WTC11 (cell line): Measurements from ENCODE around the gene SH3RF2. TPM values are rescaled to one million over a fixed set of nuclear protein-coding genes. Genes with fewer than 3 reads are reported as not detected.

ENCODE experiments used
- ATAC-seq: fragments of 200-7000 bp; cut with Tn5 transposase; 2 replicates; pipeline ENCODE4 v1.10.0; 2021; ENCODE audit warnings: mild to moderate bottlenecking, moderate library complexity
- CTCF ChIA-PET: fragments of 300-600 bp; sonication (Branson Sonifier 250); formaldehyde crosslinking; loops from one replicate; lab custom pipeline; 2021; ENCODE audit warnings: antibody characterized with exemption; lab: Charles Lee
- POLR2A ChIA-PET: fragments of 350-600 bp; sonication (Branson Sonifier 250); formaldehyde crosslinking; loops from one replicate; lab custom pipeline; 2021; ENCODE audit warnings: antibody characterized with exemption; lab: Charles Lee
- DNase-seq: peaks from one replicate; pipeline ENCODE4 v3.0.0; 2021; ENCODE audit warnings: low spot score
- H3K27ac Mint-ChIP-seq: 2 replicates; pipeline ENCODE4 v1.8.0; 2021; ENCODE audit warnings: mixed read lengths
- H3K27me3 Mint-ChIP-seq: 2 replicates; pipeline ENCODE4 v1.8.0; 2021; ENCODE audit warnings: low read depth, mild to moderate bottlenecking, moderate library complexity, mixed read lengths
- H3K36me3 Mint-ChIP-seq: 2 replicates; pipeline ENCODE4 v1.8.0; 2021; ENCODE audit warnings: mixed read lengths
- H3K4me1 Mint-ChIP-seq: 2 replicates; pipeline ENCODE4 v1.8.0; 2022; ENCODE audit warnings: mixed read lengths
- H3K4me3 Mint-ChIP-seq: 2 replicates; pipeline ENCODE4 v1.8.0; 2021; ENCODE audit warnings: mild to moderate bottlenecking, moderate library complexity, mixed read lengths
- H3K9me3 Mint-ChIP-seq: 2 replicates; pipeline ENCODE4 v1.8.0; 2021; ENCODE audit warnings: mixed read lengths
- ATF2 ChIP-seq: sonication (generic); formaldehyde crosslinking; IDR thresholded peaks from 2 replicates; pipeline ENCODE4 v1.8.1; 2022; ENCODE audit warnings: low read depth, missing genetic modification reagents, borderline replicate concordance
- CBFB ChIP-seq: sonication (generic); formaldehyde crosslinking; IDR thresholded peaks from 2 replicates; pipeline ENCODE4 v1.8.1; 2022; ENCODE audit warnings: mild to moderate bottlenecking, low read depth, missing genetic modification reagents
- HMGA2 ChIP-seq: fragments of 250-450 bp; sonication (Bioruptor Pico); IDR thresholded peaks from 2 replicates; pipeline ENCODE4 v1.4.0; 2021; ENCODE audit warnings: mild to moderate bottlenecking, moderate library complexity
- KAT7 ChIP-seq: sonication (generic); formaldehyde crosslinking; IDR thresholded peaks from 2 replicates; pipeline ENCODE4 v1.8.1; 2023; ENCODE audit warnings: missing genetic modification reagents, mild to moderate bottlenecking, borderline replicate concordance
- MAX ChIP-seq: sonication (generic); formaldehyde crosslinking; IDR thresholded peaks from 2 replicates; pipeline ENCODE4 v1.8.0; 2022; ENCODE audit warnings: mild to moderate bottlenecking, missing genetic modification reagents
- MYBL2 ChIP-seq: sonication (generic); formaldehyde crosslinking; IDR thresholded peaks from 2 replicates; pipeline ENCODE4 v1.8.1; 2023; ENCODE audit warnings: mild to moderate bottlenecking, moderate library complexity, missing genetic modification reagents
- NFYB ChIP-seq: sonication (generic); formaldehyde crosslinking; conservative IDR thresholded peaks from 2 replicates; pipeline ENCODE4 v1.8.0; 2022; ENCODE audit warnings: low read depth, missing genetic modification reagents
- PRDM15 ChIP-seq: sonication (generic); formaldehyde crosslinking; IDR thresholded peaks from 2 replicates; pipeline ENCODE4 v1.8.0; 2022; ENCODE audit warnings: missing genetic modification reagents
- PRRX2 ChIP-seq: fragments of 250-450 bp; sonication (Bioruptor Pico); IDR thresholded peaks from 2 replicates; pipeline ENCODE4 v1.8.0; 2021; ENCODE audit warnings: mild to moderate bottlenecking
- RELA ChIP-seq: sonication (generic); formaldehyde crosslinking; IDR thresholded peaks from 2 replicates; pipeline ENCODE4 v1.8.1; 2022; ENCODE audit warnings: missing genetic modification reagents, mild to moderate bottlenecking, borderline replicate concordance
- SOX15 ChIP-seq: fragments of 250-450 bp; sonication (Bioruptor Pico); IDR thresholded peaks from 2 replicates; pipeline ENCODE4 v1.9.0; 2021; ENCODE audit warnings: mild to moderate bottlenecking
- SP1 ChIP-seq: sonication (generic); formaldehyde crosslinking; conservative IDR thresholded peaks from 2 replicates; pipeline ENCODE4 v1.8.1; 2022; ENCODE audit warnings: missing genetic modification reagents
- STAT6 ChIP-seq: sonication (generic); formaldehyde crosslinking; conservative IDR thresholded peaks from 2 replicates; pipeline ENCODE4 v1.8.1; 2023; ENCODE audit warnings: mild to moderate bottlenecking, low read depth, missing genetic modification reagents, moderate library complexity
- TEAD1 ChIP-seq: sonication (generic); formaldehyde crosslinking; IDR thresholded peaks from 2 replicates; pipeline ENCODE4 v1.8.0; 2022; ENCODE audit warnings: mild to moderate bottlenecking, missing genetic modification reagents
- ZBTB21 ChIP-seq: sonication (generic); formaldehyde crosslinking; IDR thresholded peaks from 2 replicates; pipeline ENCODE4 v1.8.1; 2023; ENCODE audit warnings: mild to moderate bottlenecking, missing genetic modification reagents, borderline replicate concordance
- total RNA-seq: library from RNA; stranded (reverse); gene quantifications from 3 replicates; pipeline ENCODE4 v1.2.3, GENCODE V29; 2021
- TF ChIP-seq, protein P1 (sequence below): fragments of 250-450 bp; sonication (Bioruptor Pico); IDR thresholded peaks from 2 replicates; pipeline ENCODE4 v1.9.0; 2021; ENCODE audit warnings: mild to moderate bottlenecking
- TF ChIP-seq, protein P2 (sequence below): sonication (generic); formaldehyde crosslinking; IDR thresholded peaks from 2 replicates; pipeline ENCODE4 v1.8.1; 2023; ENCODE audit warnings: mild to moderate bottlenecking, moderate library complexity, missing genetic modification reagents
- TF ChIP-seq, protein P3 (sequence below): fragments of 200-600 bp; IDR thresholded peaks from 2 replicates; pipeline ENCODE4 v1.8.0; 2022; ENCODE audit warnings: antibody characterized with exemption

The SH3RF2 gene
- total RNA-seq, 1 experiment from 2014 or later = 0.83 TPM

DNA sequence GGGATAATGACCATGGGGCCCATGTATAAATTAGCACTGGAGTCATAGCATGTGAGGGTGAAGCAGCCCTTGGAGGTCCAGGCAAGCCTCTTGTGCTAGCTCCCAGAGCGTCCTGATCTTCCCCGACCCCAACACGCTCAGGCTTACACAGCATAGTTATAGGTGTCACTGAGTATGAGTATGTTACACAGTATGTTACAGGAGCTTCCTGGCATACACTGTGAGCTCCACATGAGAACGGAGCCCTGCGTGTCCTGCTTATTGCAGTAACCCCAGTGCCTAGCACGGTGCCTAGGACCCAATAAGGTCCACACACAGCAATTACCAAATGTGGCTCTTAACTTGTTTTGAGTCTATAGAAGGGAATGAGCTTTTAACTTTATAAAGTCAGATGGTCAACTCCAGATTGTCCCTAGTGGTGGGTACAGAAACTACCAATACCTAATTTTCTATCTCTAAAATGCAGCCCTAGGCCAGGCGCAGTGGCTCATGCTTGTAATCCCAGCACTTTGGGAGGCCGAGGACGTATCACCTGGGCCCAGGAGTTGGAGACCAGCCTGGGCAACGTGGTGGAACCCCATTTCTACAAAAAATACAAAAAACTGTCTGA is 104.9 kb downstream of the SH3RF2 start:
- CTCF ChIA-PET = interaction anchor here (0.6 to 2.1 kb wide), 37 partner anchors 9 to 361 kb away, joined by 3 to 29 read pairs (median 4); partner anchors contain the start of genes PLAC8L1 and PRELID2
- ATAC-seq (peak; percentile 90), DNase-seq (no peak)
- no peak overlapping the region for H3K4me3 Mint-ChIP-seq
- H3K4me1 Mint-ChIP-seq = peaks cover 6% of the 10 kb centered on the region
- no peaks in the 10 kb centered on the region for H3K27me3 Mint-ChIP-seq
- no peak for TF ChIP-seq PRRX2 (CRISPR knock-in tag)
- no peak for TF ChIP-seq NFYB (CRISPR knock-in tag)
- TF ChIP-seq, protein P1, sequence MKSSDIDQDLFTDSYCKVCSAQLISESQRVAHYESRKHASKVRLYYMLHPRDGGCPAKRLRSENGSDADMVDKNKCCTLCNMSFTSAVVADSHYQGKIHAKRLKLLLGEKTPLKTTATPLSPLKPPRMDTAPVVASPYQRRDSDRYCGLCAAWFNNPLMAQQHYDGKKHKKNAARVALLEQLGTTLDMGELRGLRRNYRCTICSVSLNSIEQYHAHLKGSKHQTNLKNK = no peak
- TF ChIP-seq SOX15 (CRISPR knock-in tag) = no peak
- TF ChIP-seq MAX (CRISPR knock-in tag) = no peak
- TF ChIP-seq, protein P2, sequence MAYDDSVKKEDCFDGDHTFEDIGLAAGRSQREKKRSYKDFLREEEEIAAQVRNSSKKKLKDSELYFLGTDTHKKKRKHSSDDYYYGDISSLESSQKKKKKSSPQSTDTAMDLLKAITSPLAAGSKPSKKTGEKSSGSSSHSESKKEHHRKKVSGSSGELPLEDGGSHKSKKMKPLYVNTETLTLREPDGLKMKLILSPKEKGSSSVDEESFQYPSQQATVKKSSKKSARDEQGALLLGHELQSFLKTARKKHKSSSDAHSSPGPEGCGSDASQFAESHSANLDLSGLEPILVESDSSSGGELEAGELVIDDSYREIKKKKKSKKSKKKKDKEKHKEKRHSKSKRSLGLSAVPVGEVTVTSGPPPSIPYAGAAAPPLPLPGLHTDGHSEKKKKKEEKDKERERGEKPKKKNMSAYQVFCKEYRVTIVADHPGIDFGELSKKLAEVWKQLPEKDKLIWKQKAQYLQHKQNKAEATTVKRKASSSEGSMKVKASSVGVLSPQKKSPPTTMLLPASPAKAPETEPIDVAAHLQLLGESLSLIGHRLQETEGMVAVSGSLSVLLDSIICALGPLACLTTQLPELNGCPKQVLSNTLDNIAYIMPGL (CRISPR knock-in tag) = no peak
- no peak for TF ChIP-seq MYBL2 (CRISPR knock-in tag)
- TF ChIP-seq SP1 (CRISPR knock-in tag) = no peak
- no peak for TF ChIP-seq TEAD1 (CRISPR knock-in tag)
- TF ChIP-seq, protein P3, sequence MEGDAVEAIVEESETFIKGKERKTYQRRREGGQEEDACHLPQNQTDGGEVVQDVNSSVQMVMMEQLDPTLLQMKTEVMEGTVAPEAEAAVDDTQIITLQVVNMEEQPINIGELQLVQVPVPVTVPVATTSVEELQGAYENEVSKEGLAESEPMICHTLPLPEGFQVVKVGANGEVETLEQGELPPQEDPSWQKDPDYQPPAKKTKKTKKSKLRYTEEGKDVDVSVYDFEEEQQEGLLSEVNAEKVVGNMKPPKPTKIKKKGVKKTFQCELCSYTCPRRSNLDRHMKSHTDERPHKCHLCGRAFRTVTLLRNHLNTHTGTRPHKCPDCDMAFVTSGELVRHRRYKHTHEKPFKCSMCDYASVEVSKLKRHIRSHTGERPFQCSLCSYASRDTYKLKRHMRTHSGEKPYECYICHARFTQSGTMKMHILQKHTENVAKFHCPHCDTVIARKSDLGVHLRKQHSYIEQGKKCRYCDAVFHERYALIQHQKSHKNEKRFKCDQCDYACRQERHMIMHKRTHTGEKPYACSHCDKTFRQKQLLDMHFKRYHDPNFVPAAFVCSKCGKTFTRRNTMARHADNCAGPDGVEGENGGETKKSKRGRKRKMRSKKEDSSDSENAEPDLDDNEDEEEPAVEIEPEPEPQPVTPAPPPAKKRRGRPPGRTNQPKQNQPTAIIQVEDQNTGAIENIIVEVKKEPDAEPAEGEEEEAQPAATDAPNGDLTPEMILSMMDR = no peak
- TF ChIP-seq STAT6 (CRISPR knock-in tag) = no peak
- TF ChIP-seq, all 79 proteins: peak for 0
- H3K36me3 Mint-ChIP-seq = no peaks in the 10 kb centered on the region
- H3K27ac Mint-ChIP-seq = no peak overlapping the region
- H3K9me3 Mint-ChIP-seq = no peaks in the 10 kb centered on the region
- POLR2A ChIA-PET = no interaction called here

DNA sequence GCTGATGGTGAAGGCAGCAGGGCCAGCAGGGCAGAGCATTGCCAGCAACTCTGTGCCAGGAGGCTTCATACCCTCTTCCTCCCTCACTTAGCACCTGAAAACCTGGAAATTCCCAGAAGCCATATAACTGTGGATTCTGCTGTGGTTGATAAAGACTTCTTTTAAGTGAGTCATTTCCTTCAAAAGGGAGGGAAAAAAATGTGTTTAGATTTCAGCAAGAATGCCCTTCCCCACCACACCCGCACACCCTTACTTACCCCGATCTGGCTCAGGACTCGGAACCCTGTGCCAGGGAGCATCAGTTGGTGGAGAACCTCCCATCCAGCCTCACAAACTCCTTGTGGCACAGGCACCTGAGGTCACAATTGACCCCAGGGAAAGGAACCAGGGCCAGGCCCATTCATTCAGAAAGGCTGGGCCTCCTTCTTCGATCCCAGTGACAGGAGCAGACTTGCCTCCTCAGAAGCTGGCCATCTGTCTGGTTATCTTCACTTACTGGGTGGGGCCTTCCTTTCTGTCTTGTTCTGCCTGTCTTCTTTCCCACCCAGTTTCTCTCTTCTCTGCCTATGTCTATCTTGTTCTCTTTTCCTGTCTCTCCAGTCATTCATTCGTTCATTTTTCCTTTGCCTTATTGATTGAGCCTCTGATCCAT is 106.4 kb downstream of the SH3RF2 start:
- peaks cover 6% of the 10 kb centered on the region for H3K4me1 Mint-ChIP-seq
- ChIA-PET CTCF (interaction anchor here (1.5 kb wide), 1 partner anchor 9 kb away, joined by 7 read pairs; no protein-coding TSS in a partner anchor), POLR2A (no interaction called here)
- H3K36me3 Mint-ChIP-seq = no peaks in the 10 kb centered on the region
- H3K27ac Mint-ChIP-seq = no peak overlapping the region
- H3K9me3 Mint-ChIP-seq = no peaks in the 10 kb centered on the region
- H3K27me3 Mint-ChIP-seq = no peaks in the 10 kb centered on the region
- DNase-seq = no peak
- no peak for ATAC-seq
- no peak overlapping the region for H3K4me3 Mint-ChIP-seq
- TF ChIP-seq ZBTB21 (CRISPR knock-in tag) = no peak

DNA sequence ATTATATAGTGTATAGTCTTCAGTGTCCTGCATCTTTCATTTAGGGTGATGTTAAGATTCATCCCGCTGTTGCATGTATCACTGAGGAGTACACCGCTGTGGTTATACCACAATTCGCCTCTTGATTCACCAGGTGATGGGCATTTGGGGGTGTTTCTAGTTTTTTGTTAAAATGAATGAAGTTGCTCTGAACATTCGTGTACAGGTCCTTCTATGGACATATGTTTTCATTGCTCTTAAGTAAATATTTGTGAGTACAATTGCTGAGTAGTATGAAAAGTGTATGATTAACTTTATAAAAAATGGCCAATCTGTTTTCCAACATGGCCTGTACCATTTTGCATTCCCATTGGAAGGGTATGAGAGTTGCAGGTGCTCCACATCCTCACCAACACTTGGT is 107.3 kb downstream of the SH3RF2 start:
- Mint-ChIP-seq H3K9me3 (no peaks in the 10 kb centered on the region), H3K4me3 (no peak overlapping the region), H3K4me1 (peaks cover 6% of the 10 kb centered on the region), H3K27me3 (no peaks in the 10 kb centered on the region), H3K36me3 (no peaks in the 10 kb centered on the region), H3K27ac (no peak overlapping the region)
- ATAC-seq (no peak), DNase-seq (no peak)
- POLR2A ChIA-PET = no interaction called here
- CTCF ChIA-PET = interaction anchor here (0.7 kb wide), 1 partner anchor 83 kb away, joined by 4 read pairs; no protein-coding TSS in a partner anchor
- TF ChIP-seq HMGA2 (CRISPR knock-in tag) (no peak), CBFB (CRISPR knock-in tag) (no peak), KAT7 (no peak), RELA (no peak), ATF2 (CRISPR knock-in tag) (no peak), PRDM15 (CRISPR knock-in tag) (no peak)
- TF ChIP-seq, protein P1 = no peak
